PC-9 (cell line): ENCODE measurements around the gene CLDN24. TPM values are rescaled to one million over a fixed set of nuclear protein-coding genes. Genes with fewer than 3 reads are reported as not detected.

Experiments used
- BruUV-seq: library from RNA; stranded (reverse); fragments of 400-500 nt; replicated peaks from 2 replicates; lab custom pipeline; 2021; lab: Mats Ljungman, UMichigan
- CTCF ChIA-PET: fragments of 300-600 bp; sonication (Branson Sonifier 250); formaldehyde crosslinking; loops from one replicate; lab custom pipeline; 2022; ENCODE audit warnings: antibody characterized with exemption; lab: Charles Lee
- POLR2A ChIA-PET: fragments of 300-600 bp; sonication (Branson Sonifier 250); formaldehyde crosslinking; loops from one replicate; lab custom pipeline; 2022; ENCODE audit warnings: antibody characterized with exemption; ENCODE audit not compliant: unreplicated experiment; lab: Charles Lee
- DNase-seq, 2 experiments: peaks; one replicate each; pipeline versions ENCODE4 v3.0.0 to v3.0.0-alpha.2; 2015 to 2022; ENCODE audit warnings: mixed read lengths in 1 of 2
- H2AFZ ChIP-seq: fragments of 200-600 bp; sonication (generic); 2 replicates; pipeline ENCODE4 v1.8.1; 2017; ENCODE audit warnings: antibody characterized with exemption
- H3F3A ChIP-seq: fragments of 200-600 bp; sonication (generic); 2 replicates; pipeline ENCODE4 v1.8.1; 2017; ENCODE audit warnings: antibody characterized with exemption, mild to moderate bottlenecking, low read depth; ENCODE audit not compliant: insufficient read depth
- H3K27ac ChIP-seq: fragments of 200-600 bp; sonication (generic); 2 replicates; pipeline ENCODE4 v1.6.1; 2016; ENCODE audit warnings: mixed run types
- H3K27me3 ChIP-seq: fragments of 200-600 bp; sonication (generic); 2 replicates; pipeline ENCODE4 v1.6.1; 2016; ENCODE audit warnings: low read depth, mixed run types; ENCODE audit not compliant: insufficient read depth
- H3K36me3 ChIP-seq: fragments of 200-600 bp; sonication (generic); 2 replicates; pipeline ENCODE4 v1.6.1; 2016; ENCODE audit warnings: low read depth, mixed run types
- H3K4me1 ChIP-seq: fragments of 200-600 bp; sonication (generic); replicated peaks from 2 replicates; pipeline ENCODE4 v1.6.1; 2016; ENCODE audit warnings: mixed run types; ENCODE audit not compliant: insufficient read depth
- H3K4me2 ChIP-seq: fragments of 200-600 bp; sonication (generic); 2 replicates; pipeline ENCODE4 v1.6.1; 2017; ENCODE audit warnings: mixed run types
- H3K4me3 ChIP-seq: fragments of 200-600 bp; sonication (generic); 2 replicates; pipeline ENCODE4 v1.6.1; 2016; ENCODE audit warnings: mixed run types
- H3K79me2 ChIP-seq: fragments of 200-600 bp; sonication (generic); 2 replicates; pipeline ENCODE4 v1.6.1; 2017; ENCODE audit warnings: low read depth, mixed run types
- H3K9me2 ChIP-seq: fragments of 200-600 bp; sonication (generic); 2 replicates; pipeline ENCODE4 v1.8.1; 2017; ENCODE audit warnings: mild to moderate bottlenecking; ENCODE audit not compliant: insufficient read depth
- H3K9me3 ChIP-seq: fragments of 200-600 bp; sonication (generic); 2 replicates; pipeline ENCODE4 v1.8.1; 2016; ENCODE audit warnings: low read depth; ENCODE audit not compliant: insufficient read depth
- H4K20me1 ChIP-seq: fragments of 200-600 bp; sonication (generic); 2 replicates; pipeline ENCODE4 v1.8.1; 2017; ENCODE audit not compliant: insufficient read depth
- EZH2 ChIP-seq: fragments of 200-600 bp; sonication (generic); IDR thresholded peaks from 2 replicates; pipeline ENCODE4 v1.8.0; 2017; ENCODE audit warnings: antibody characterized with exemption, low read depth
- intact Hi-C: fragments of 100-400 bp; cut with micrococcal nuclease; formaldehyde crosslinking; loops from one replicate; pipeline ENCODE4 v1.10.0; 2022; ENCODE audit not compliant: unreplicated experiment
- total RNA-seq: library from RNA; stranded (reverse); gene quantifications from 2 replicates; pipeline ENCODE4 v1.2.3, GENCODE V29; 2021
- TF ChIP-seq, protein P1 (sequence below): fragments of 200-600 bp; sonication (generic); conservative IDR thresholded peaks from 2 replicates; pipeline ENCODE4 v1.6.1; 2017; ENCODE audit warnings: mixed run types, antibody characterized with exemption, mild to moderate bottlenecking, moderate library complexity

CLDN24 gene
- total RNA-seq, 1 experiment from 2014 or later = not detected

DNA sequence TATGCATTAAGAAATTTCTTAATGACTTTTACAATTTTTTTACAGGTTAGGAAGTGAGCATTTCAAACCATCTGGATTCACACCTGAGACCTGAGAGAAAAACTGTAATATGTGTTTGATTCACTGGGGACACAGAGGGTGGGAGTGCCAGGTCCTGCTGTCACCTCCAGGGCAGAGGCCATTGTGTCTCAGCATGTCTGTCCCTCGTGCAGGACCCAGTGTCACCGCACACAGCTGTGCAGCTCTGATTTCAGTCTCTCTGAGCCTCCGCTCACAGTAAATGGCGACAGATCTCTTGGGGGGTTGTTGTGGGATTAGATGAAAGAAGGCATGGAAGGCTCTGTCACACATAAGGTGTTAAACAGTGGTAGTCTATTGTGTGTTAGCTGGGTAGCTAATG, 23.0 kb upstream of the CLDN24 start:
- TF ChIP-seq EZH2 = no peak
- TF ChIP-seq, protein P1, sequence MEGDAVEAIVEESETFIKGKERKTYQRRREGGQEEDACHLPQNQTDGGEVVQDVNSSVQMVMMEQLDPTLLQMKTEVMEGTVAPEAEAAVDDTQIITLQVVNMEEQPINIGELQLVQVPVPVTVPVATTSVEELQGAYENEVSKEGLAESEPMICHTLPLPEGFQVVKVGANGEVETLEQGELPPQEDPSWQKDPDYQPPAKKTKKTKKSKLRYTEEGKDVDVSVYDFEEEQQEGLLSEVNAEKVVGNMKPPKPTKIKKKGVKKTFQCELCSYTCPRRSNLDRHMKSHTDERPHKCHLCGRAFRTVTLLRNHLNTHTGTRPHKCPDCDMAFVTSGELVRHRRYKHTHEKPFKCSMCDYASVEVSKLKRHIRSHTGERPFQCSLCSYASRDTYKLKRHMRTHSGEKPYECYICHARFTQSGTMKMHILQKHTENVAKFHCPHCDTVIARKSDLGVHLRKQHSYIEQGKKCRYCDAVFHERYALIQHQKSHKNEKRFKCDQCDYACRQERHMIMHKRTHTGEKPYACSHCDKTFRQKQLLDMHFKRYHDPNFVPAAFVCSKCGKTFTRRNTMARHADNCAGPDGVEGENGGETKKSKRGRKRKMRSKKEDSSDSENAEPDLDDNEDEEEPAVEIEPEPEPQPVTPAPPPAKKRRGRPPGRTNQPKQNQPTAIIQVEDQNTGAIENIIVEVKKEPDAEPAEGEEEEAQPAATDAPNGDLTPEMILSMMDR = no peak
- Histone ChIP-seq H3K9me3 (no peaks in the 10 kb centered on the region), H3F3A (no peaks in the 10 kb centered on the region), H3K36me3 (no peaks in the 10 kb centered on the region), H3K4me2 (no peak overlapping the region), H3K27me3 (no peaks in the 10 kb centered on the region), H3K4me1 (no peaks in the 10 kb centered on the region), H3K79me2 (no peaks in the 10 kb centered on the region), H3K9me2 (no peaks in the 10 kb centered on the region), H4K20me1 (no peaks in the 10 kb centered on the region), H3K4me3 (no peak overlapping the region), H3K27ac (no peak overlapping the region), H2AFZ (no peak overlapping the region)
- intact Hi-C loops = no loop called here
- POLR2A ChIA-PET = no interaction called here
- DNase-seq = no peak
- BruUV-seq = no TSS peak
- CTCF ChIA-PET = no interaction called here

DNA sequence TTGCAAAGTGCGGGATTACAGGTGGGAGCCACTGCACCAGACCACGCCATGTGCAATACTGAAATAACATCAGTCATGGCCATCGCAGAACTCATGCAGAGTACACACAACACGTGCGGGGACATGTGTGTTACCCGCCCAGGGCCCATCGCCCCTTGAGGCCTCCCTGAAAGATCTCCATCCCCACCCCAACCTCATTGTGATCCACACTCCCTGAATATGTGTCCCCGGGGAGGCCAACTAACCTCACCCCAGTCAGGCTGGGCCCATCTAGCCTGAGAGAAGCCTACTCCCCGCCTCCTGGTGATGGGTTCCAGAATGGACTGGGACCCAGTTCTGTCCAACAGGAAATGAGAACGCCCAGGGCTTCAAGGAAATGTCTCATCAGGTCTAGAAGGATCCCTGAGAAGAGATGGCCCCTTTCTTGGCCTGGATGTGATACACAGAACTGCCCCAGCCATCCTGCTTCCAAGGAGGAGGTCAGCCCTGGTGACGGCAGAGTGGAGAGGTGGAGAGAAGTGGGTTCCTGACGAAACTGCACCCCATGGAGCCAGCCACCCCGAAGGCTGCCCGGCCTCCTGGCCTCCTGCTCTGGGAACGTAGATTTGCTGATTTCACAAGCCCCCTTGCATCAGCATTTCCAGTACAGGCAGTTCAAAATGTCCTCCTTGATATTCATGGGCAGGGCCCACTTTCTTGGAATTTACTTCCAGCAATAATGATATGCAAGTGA, 22.5 kb upstream of the CLDN24 start:
- BruUV-seq = no TSS peak
- no peaks in the 10 kb centered on the region for H3K9me2 ChIP-seq
- no peak overlapping the region for H3K4me2 ChIP-seq
- no peaks in the 10 kb centered on the region for H3F3A ChIP-seq
- H2AFZ ChIP-seq = no peak overlapping the region
- no peaks in the 10 kb centered on the region for H3K27me3 ChIP-seq
- intact Hi-C loops = no loop called here
- no peaks in the 10 kb centered on the region for H3K9me3 ChIP-seq
- no peaks in the 10 kb centered on the region for H4K20me1 ChIP-seq
- POLR2A ChIA-PET = no interaction called here
- no peaks in the 10 kb centered on the region for H3K4me1 ChIP-seq
- H3K79me2 ChIP-seq = no peaks in the 10 kb centered on the region
- DNase-seq = no peak
- H3K4me3 ChIP-seq = no peak overlapping the region
- no peak overlapping the region for H3K27ac ChIP-seq
- no peaks in the 10 kb centered on the region for H3K36me3 ChIP-seq
- CTCF ChIA-PET = no interaction called here
- TF ChIP-seq, protein P1 = no peak
- no peak for TF ChIP-seq EZH2

DNA sequence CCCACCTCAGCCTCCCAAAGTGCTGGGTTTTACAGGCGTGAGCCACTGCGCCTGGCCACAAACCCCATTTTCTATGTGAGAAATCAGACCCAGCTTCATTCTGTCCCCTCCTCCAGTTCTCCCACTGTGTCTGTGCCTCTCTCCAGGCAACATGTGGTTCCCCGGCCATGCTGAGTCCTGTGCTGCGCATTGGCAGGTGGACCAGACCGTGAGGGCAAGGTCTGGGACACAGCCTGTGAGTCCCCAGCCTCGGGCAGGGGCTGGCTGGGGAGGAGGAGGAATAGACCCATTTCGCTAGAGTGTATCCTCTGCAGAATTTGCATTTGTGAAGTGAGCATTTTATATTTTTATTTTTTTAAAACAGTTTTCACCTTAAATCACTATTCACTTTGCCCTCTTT, 21.5 kb upstream of the CLDN24 start:
- intact Hi-C loops = no loop called here
- H3K9me2 ChIP-seq = no peaks in the 10 kb centered on the region

More for the DNA sequence above, 21.5 kb upstream of the CLDN24 start:
- TF ChIP-seq EZH2 = no peak
- TF ChIP-seq, protein P1 = no peak
- no peak for DNase-seq
- H3K4me1 ChIP-seq = no peaks in the 10 kb centered on the region
- no peak overlapping the region for H2AFZ ChIP-seq
- ChIA-PET POLR2A (no interaction called here), CTCF (no interaction called here)
- no peaks in the 10 kb centered on the region for H3K27me3 ChIP-seq
- H3K4me2 ChIP-seq = no peak overlapping the region
- H3K79me2 ChIP-seq = no peaks in the 10 kb centered on the region
- H3K4me3 ChIP-seq = no peak overlapping the region
- no peaks in the 10 kb centered on the region for H3K36me3 ChIP-seq
- no peaks in the 10 kb centered on the region for H4K20me1 ChIP-seq
- no TSS peak for BruUV-seq
- H3K9me3 ChIP-seq = no peaks in the 10 kb centered on the region
- no peak overlapping the region for H3K27ac ChIP-seq
- no peaks in the 10 kb centered on the region for H3F3A ChIP-seq
